ENCODE results near the gene APOM.

DNA sequence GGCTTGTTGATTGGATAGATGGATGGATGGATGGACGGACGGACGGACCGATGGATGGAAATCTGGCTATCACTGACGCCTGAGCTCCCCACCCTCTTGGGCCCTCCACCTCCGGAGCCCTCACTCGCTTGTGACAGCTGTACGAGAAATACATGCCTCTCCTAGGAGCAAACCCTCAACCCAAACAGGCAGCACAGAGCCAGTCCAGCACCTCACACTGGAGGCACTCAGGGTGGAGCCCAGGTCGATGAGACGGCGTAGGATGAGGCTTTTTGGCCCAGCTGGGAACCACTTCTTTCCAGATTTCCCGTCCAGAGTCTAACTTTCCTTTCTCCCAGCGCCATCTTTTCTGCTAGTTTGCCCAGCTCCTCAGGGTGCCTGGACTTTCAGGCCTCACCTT lies 27.9 kb downstream of the APOM start:
- TF ChIP-seq, protein P1, sequence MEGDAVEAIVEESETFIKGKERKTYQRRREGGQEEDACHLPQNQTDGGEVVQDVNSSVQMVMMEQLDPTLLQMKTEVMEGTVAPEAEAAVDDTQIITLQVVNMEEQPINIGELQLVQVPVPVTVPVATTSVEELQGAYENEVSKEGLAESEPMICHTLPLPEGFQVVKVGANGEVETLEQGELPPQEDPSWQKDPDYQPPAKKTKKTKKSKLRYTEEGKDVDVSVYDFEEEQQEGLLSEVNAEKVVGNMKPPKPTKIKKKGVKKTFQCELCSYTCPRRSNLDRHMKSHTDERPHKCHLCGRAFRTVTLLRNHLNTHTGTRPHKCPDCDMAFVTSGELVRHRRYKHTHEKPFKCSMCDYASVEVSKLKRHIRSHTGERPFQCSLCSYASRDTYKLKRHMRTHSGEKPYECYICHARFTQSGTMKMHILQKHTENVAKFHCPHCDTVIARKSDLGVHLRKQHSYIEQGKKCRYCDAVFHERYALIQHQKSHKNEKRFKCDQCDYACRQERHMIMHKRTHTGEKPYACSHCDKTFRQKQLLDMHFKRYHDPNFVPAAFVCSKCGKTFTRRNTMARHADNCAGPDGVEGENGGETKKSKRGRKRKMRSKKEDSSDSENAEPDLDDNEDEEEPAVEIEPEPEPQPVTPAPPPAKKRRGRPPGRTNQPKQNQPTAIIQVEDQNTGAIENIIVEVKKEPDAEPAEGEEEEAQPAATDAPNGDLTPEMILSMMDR (conservative IDR thresholded peaks at IDR 0.05; ENCODE audit: low read depth, low read length), result no peak
- TF ChIP-seq RAD21 (IDR thresholded peaks at IDR 0.05; ENCODE audit: low read length) (no peak), MXI1 (IDR thresholded peaks at IDR 0.05; ENCODE audit: borderline replicate concordance, low read depth, low read length) (no peak), SMC3 (IDR thresholded peaks at IDR 0.05; ENCODE audit: low read depth, low read length) (no peak), POLR2A (IDR thresholded peaks at IDR 0.05; ENCODE audit: low read depth, low read length) (no peak), BHLHE40 (IDR thresholded peaks at IDR 0.05; ENCODE audit: low read depth, low read length) (no peak)

Measured in IMR-90 (cell line).